ENCODE data around the gene PREX1. TPM values are rescaled to one million over a fixed set of nuclear protein-coding genes. Genes with fewer than 3 reads are reported as not detected.

PREX1 gene
- total RNA-seq, 1 experiment from 2014 or later, result 3.3 TPM

DNA sequence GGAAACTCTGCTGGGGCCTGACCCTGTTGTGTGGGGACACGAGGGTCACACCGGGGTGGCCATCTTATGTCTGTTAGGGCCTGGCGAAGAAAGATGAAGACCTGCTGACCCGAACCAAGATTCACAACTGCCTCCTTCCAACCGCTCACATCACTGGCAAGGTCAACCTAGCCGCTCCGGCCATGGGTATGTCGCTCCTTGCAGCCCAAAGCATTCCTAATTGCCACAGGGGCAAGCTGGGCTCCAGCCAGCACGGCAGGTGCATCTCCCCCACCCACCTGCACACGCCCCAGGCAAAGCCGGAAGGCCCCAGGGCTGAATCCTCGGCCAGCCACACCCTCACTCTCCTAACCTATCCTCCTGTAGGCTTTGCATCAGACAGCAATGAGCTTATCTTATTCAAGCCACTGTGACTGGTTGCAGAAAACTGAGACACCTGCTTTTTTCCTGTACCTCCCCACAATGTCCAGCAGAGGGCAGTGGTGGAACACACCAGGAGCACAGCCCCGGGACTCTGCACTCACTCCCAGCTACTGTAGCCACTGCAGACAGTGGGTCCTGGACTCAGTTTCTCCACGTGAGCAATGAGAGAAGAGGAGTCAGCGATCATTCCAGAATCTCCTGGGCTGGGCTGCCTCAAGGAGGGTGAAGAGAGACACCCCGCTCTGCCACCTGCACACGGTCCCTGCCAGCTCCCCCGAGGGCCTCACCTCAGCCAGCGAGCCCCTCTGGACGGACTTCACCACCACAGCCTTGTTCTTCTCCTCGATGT is 170.2 kb downstream of the PREX1 start:
- CTCF ChIA-PET, result interaction anchor here (0.6 to 2.8 kb wide), 25 partner anchors 11 to 436 kb away, joined by 3 to 39 read pairs (median 4); no protein-coding TSS in a partner anchor
- Histone ChIP-seq H3F3A (ENCODE audit: insufficient read depth, low read depth) (0 out of 2 replicates have a peak, but pooled peaks cover 4% of the 10 kb centered on the region), H3K4me3 (no peak overlapping the region), H2AFZ (no peak overlapping the region), H3K4me2 (no peak overlapping the region), H3K4me1 (replicated peaks; ENCODE audit: insufficient read depth) (no peaks in the 10 kb centered on the region), H3K79me2 (ENCODE audit: low read depth) (no peaks in the 10 kb centered on the region), H3K27me3 (ENCODE audit: insufficient read depth, low read depth) (no peaks in the 10 kb centered on the region), H3K9me3 (ENCODE audit: insufficient read depth, low read depth) (no peaks in the 10 kb centered on the region), H4K20me1 (ENCODE audit: insufficient read depth) (no peaks in the 10 kb centered on the region), H3K27ac (no peak overlapping the region), H3K9me2 (ENCODE audit: insufficient read depth) (no peaks in the 10 kb centered on the region), H3K36me3 (ENCODE audit: low read depth) (no peaks in the 10 kb centered on the region)
- DNase-seq, result peak; percentile 67 to 73
- no TSS peak for BruUV-seq (replicated peaks)
- POLR2A ChIA-PET (ENCODE audit: unreplicated experiment), result interaction anchor here (0.5 to 1.0 kb wide), 3 partner anchors 11 to 1113 kb away, joined by 3 to 6 read pairs (median 4); no protein-coding TSS in a partner anchor
- intact Hi-C loops (cut with micrococcal nuclease; ENCODE audit: unreplicated experiment), result loop anchor here (1.0 to 5.0 kb wide), 3 partner anchors 248 to 325 kb away; partner anchors contain the start of gene ARFGEF2
- peak; percentile 98 for TF ChIP-seq CTCF (conservative IDR thresholded peaks at IDR 0.05)
- no peak for TF ChIP-seq EZH2 (IDR thresholded peaks at IDR 0.05; ENCODE audit: low read depth)

- no peaks in the 10 kb centered on the region for H3K36me3 ChIP-seq (ENCODE audit: low read depth)
- H3K4me3 ChIP-seq, result no peak overlapping the region
- no peaks in the 10 kb centered on the region for H3K9me3 ChIP-seq (ENCODE audit: insufficient read depth, low read depth)
- BruUV-seq (replicated peaks), result no TSS peak
- no peak overlapping the region for H3K27ac ChIP-seq
- no peaks in the 10 kb centered on the region for H3K4me1 ChIP-seq (replicated peaks; ENCODE audit: insufficient read depth)
- H3K79me2 ChIP-seq (ENCODE audit: low read depth), result no peaks in the 10 kb centered on the region
- no peaks in the 10 kb centered on the region for H3K9me2 ChIP-seq (ENCODE audit: insufficient read depth)
- TF ChIP-seq CTCF (conservative IDR thresholded peaks at IDR 0.05), result peak; percentile 64
- TF ChIP-seq EZH2 (IDR thresholded peaks at IDR 0.05; ENCODE audit: low read depth), result no peak
- no peaks in the 10 kb centered on the region for H3K27me3 ChIP-seq (ENCODE audit: insufficient read depth, low read depth)
- 0 out of 2 replicates have a peak, but pooled peaks cover 4% of the 10 kb centered on the region for H3F3A ChIP-seq (ENCODE audit: insufficient read depth, low read depth)
- CTCF ChIA-PET, result interaction anchor here (0.6 to 2.8 kb wide), 5 partner anchors 85 to 289 kb away, joined by 3 to 39 read pairs (median 10); no protein-coding TSS in a partner anchor
- H2AFZ ChIP-seq, result no peak overlapping the region
- H3K4me2 ChIP-seq, result no peak overlapping the region
- POLR2A ChIA-PET (ENCODE audit: unreplicated experiment), result interaction anchor here (0.5 to 0.6 kb wide), 2 partner anchors 311 to 1904 kb away, joined by 4 to 5 read pairs; no protein-coding TSS in a partner anchor
- DNase-seq, result peak in 1 of 2 experiments; percentile 65
- H4K20me1 ChIP-seq (ENCODE audit: insufficient read depth), result no peaks in the 10 kb centered on the region
- intact Hi-C loops (cut with micrococcal nuclease; ENCODE audit: unreplicated experiment), result loop anchor here (1.0 to 5.0 kb wide), 3 partner anchors 249 to 326 kb away; partner anchors contain the start of gene ARFGEF2
Observed at GRCh38 chr20:48656661-48657211, 171.1 kb downstream of the PREX1 start.

- Histone ChIP-seq H3K27ac (no peak overlapping the region), H3K4me3 (no peak overlapping the region), H3K9me3 (ENCODE audit: insufficient read depth, low read depth) (no peaks in the 10 kb centered on the region), H3K4me1 (replicated peaks; ENCODE audit: insufficient read depth) (no peaks in the 10 kb centered on the region), H2AFZ (no peak overlapping the region), H3K27me3 (ENCODE audit: insufficient read depth, low read depth) (no peaks in the 10 kb centered on the region), H3K36me3 (ENCODE audit: low read depth) (no peaks in the 10 kb centered on the region), H3K9me2 (ENCODE audit: insufficient read depth) (no peaks in the 10 kb centered on the region), H3K4me2 (no peak overlapping the region), H4K20me1 (ENCODE audit: insufficient read depth) (no peaks in the 10 kb centered on the region), H3K79me2 (ENCODE audit: low read depth) (no peaks in the 10 kb centered on the region), H3F3A (ENCODE audit: insufficient read depth, low read depth) (0 out of 2 replicates have a peak, but pooled peaks cover 4% of the 10 kb centered on the region)
- POLR2A ChIA-PET (ENCODE audit: unreplicated experiment), result interaction anchor here (0.5 to 0.6 kb wide), 2 partner anchors 311 to 1903 kb away, joined by 4 to 5 read pairs; no protein-coding TSS in a partner anchor
- intact Hi-C loops (cut with micrococcal nuclease; ENCODE audit: unreplicated experiment), result loop anchor here (5.0 kb wide), 2 partner anchors 266 to 326 kb away; partner anchors contain the start of gene ARFGEF2
- CTCF ChIA-PET, result interaction anchor here (0.6 to 2.8 kb wide), 2 partner anchors 85 to 250 kb away, joined by 3 to 39 read pairs; no protein-coding TSS in a partner anchor
- no TSS peak for BruUV-seq (replicated peaks)
- no peak for DNase-seq
- TF ChIP-seq EZH2 (IDR thresholded peaks at IDR 0.05; ENCODE audit: low read depth), result no peak
- TF ChIP-seq CTCF (conservative IDR thresholded peaks at IDR 0.05), result no peak
Observed at GRCh38 chr20:48656137-48656536, 171.7 kb downstream of the PREX1 start.

Data from PC-9 (cell line).